HL-60 (cell line): ENCODE measurements around the gene CHRNA1.

Source experiments
- DNase-seq, 2 experiments: peaks; one replicate each; pipeline ENCODE4 v3.0.0-alpha.2; 2010 to 2020; ENCODE audit warnings: low read depth in 1 of 2, low spot score in 1 of 2
- H3K27ac ChIP-seq: fragments of 250-450 bp; sonication (Bioruptor Pico); replicated peaks from 2 replicates; pipeline ENCODE4 v1.5.1; 2020; ENCODE audit warnings: mild to moderate bottlenecking, moderate library complexity
- H3K27me3 ChIP-seq: fragments of 250-450 bp; sonication (Bioruptor Pico); 2 replicates; pipeline ENCODE4 v1.5.1; 2021; ENCODE audit warnings: mild to moderate bottlenecking, moderate library complexity; ENCODE audit not compliant: insufficient read depth, poor library complexity, severe bottlenecking
- H3K4me3 ChIP-seq: replicated peaks from 2 replicates; pipeline ENCODE4 v1.5.1; 2011; ENCODE audit warnings: mild to moderate bottlenecking, control low read depth, low read length; ENCODE audit not compliant: insufficient read depth
- CTCF ChIP-seq: IDR thresholded peaks from one replicate; pipeline ENCODE4 v1.5.1; 2011; ENCODE audit warnings: low read length, control low read depth, inconsistent platforms; ENCODE audit not compliant: insufficient read depth
- GABPA ChIP-seq: IDR thresholded peaks from 2 replicates; pipeline ENCODE4 v1.6.1; 2012; ENCODE audit warnings: low read depth
- POLR2AphosphoS5 ChIP-seq: IDR thresholded peaks from 2 replicates; pipeline ENCODE4 v1.6.1; 2012; ENCODE audit warnings: low read depth
- SPI1 ChIP-seq: IDR thresholded peaks from 2 replicates; pipeline ENCODE4 v1.6.1; 2012; ENCODE audit warnings: low read depth, mild to moderate bottlenecking, borderline replicate concordance
- TF ChIP-seq, protein P1 (sequence below): IDR thresholded peaks from 2 replicates; pipeline ENCODE4 v1.6.1; 2012; ENCODE audit warnings: low read depth; ENCODE audit not compliant: insufficient replicate concordance

CHRNA1 gene

DNA sequence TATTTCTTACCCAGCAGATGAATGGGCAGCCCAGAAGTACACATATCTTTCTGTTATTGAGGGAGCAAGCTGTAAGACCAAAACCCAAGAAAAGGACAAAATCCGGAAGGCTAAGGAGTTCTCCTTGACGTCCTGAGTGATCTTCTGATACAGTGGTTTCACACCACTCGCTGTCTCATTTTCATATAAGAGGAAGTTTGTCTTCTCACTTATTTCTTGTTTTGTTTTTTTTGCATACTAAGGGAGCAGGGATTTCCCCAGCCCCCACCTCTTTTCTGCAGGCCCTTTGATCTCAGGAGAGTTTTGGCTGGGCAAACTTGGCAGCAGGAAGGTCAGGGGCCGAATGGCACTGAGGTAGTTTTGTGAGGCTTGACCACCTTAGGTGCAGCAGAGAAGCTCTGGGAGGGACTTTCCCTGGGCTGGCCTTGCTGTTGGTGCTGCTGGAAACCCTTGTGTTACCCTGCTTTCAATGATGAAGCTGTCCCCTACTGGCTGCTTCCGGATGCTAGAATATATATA lies 13.3 kb downstream of the CHRNA1 start:
- H3K4me3 ChIP-seq: no peak overlapping the region
- H3K27me3 ChIP-seq: no peaks in the 10 kb centered on the region
- no peak for DNase-seq
- no peak for TF ChIP-seq POLR2AphosphoS5
- no peak for TF ChIP-seq CTCF
- TF ChIP-seq GABPA: no peak
- TF ChIP-seq, protein P1, sequence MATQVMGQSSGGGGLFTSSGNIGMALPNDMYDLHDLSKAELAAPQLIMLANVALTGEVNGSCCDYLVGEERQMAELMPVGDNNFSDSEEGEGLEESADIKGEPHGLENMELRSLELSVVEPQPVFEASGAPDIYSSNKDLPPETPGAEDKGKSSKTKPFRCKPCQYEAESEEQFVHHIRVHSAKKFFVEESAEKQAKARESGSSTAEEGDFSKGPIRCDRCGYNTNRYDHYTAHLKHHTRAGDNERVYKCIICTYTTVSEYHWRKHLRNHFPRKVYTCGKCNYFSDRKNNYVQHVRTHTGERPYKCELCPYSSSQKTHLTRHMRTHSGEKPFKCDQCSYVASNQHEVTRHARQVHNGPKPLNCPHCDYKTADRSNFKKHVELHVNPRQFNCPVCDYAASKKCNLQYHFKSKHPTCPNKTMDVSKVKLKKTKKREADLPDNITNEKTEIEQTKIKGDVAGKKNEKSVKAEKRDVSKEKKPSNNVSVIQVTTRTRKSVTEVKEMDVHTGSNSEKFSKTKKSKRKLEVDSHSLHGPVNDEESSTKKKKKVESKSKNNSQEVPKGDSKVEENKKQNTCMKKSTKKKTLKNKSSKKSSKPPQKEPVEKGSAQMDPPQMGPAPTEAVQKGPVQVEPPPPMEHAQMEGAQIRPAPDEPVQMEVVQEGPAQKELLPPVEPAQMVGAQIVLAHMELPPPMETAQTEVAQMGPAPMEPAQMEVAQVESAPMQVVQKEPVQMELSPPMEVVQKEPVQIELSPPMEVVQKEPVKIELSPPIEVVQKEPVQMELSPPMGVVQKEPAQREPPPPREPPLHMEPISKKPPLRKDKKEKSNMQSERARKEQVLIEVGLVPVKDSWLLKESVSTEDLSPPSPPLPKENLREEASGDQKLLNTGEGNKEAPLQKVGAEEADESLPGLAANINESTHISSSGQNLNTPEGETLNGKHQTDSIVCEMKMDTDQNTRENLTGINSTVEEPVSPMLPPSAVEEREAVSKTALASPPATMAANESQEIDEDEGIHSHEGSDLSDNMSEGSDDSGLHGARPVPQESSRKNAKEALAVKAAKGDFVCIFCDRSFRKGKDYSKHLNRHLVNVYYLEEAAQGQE: no peak
- TF ChIP-seq SPI1: no peak
- H3K27ac ChIP-seq: no peak overlapping the region

- no peak for DNase-seq
- Histone ChIP-seq H3K27me3 (no peaks in the 10 kb centered on the region), H3K4me3 (no peak overlapping the region), H3K27ac (no peak overlapping the region)
- TF ChIP-seq, protein P1: no peak
- TF ChIP-seq POLR2AphosphoS5 (no peak), GABPA (no peak), CTCF (no peak), SPI1 (no peak)
Observed at GRCh38 chr2:174749793-174750192, 14.5 kb downstream of the CHRNA1 start.

- no peak overlapping the region for H3K27ac ChIP-seq
- H3K27me3 ChIP-seq: no peaks in the 10 kb centered on the region
- peak; percentile 22 to 48 for DNase-seq
- H3K4me3 ChIP-seq: no peak overlapping the region
- TF ChIP-seq CTCF: peak; percentile 62
- no peak for TF ChIP-seq POLR2AphosphoS5
- no peak for TF ChIP-seq GABPA
- no peak for TF ChIP-seq SPI1
Observed at GRCh38 chr2:174748948-174749347, 15.3 kb downstream of the CHRNA1 start.

DNA sequence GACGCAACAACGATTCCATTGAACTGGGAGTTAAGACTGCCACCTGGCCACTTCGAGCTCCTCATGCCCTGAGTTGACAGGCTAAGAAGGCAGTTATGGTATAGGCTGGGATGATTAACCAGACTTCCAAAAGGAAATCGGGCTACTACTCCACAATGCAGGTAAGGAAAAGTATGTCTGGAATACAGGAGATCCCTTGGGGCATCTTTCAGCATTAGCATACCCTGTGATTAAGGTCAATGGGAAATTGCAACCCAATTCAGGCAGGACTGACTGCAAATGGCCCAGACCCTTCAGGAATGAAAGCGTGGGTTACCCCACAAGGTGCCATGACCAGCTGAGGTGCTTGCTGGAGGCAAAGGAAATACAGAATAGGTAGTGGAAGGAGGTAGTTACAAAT lies 19.1 kb downstream of the CHRNA1 start:
- no peaks in the 10 kb centered on the region for H3K27me3 ChIP-seq
- H3K27ac ChIP-seq: no peak overlapping the region
- no peak for DNase-seq
- H3K4me3 ChIP-seq: no peak overlapping the region
- TF ChIP-seq CTCF (no peak), POLR2AphosphoS5 (no peak), SPI1 (no peak), GABPA (no peak)
- TF ChIP-seq, protein P1: no peak
